Stomach smooth muscle (tissue), 2 donors: ENCODE results near the gene SLC6A18.

Experiments
- H3K27ac ChIP-seq: one replicate; pipeline ENCODE4 v1.7.0; 2013; ENCODE audit warnings: mild to moderate bottlenecking, low read length, inconsistent platforms
- H3K27me3 ChIP-seq, 2 donors: one replicate each; pipeline ENCODE4 v1.7.0; 2013; ENCODE audit warnings: low read length in 2 of 2; ENCODE audit not compliant: insufficient read depth in 2 of 2, control insufficient read depth in 1 of 2
- H3K36me3 ChIP-seq, 2 donors: one replicate each; pipeline ENCODE4 v1.7.0; 2013; ENCODE audit warnings: low read length in 2 of 2; ENCODE audit not compliant: control insufficient read depth in 2 of 2, insufficient read depth in 2 of 2
- H3K4me1 ChIP-seq: one replicate; pipeline ENCODE4 v1.7.0; 2013; ENCODE audit warnings: low read length; ENCODE audit not compliant: control insufficient read depth, insufficient read depth
- H3K4me3 ChIP-seq, 2 donors: one replicate each; pipeline ENCODE4 v1.7.0; 2013; ENCODE audit warnings: low read length in 2 of 2
- H3K9ac ChIP-seq, 2 donors: one replicate each; pipeline ENCODE4 v1.7.0; 2013; ENCODE audit warnings: low read length in 2 of 2, mild to moderate bottlenecking in 1 of 2
- H3K9me3 ChIP-seq, 2 donors: one replicate each; pipeline ENCODE4 v1.7.0; 2013; ENCODE audit warnings: low read length in 2 of 2; ENCODE audit not compliant: control insufficient read depth in 2 of 2
- donor health status: healthy.
- donor health status: Pancreatic carcinoma.

The SLC6A18 gene

DNA sequence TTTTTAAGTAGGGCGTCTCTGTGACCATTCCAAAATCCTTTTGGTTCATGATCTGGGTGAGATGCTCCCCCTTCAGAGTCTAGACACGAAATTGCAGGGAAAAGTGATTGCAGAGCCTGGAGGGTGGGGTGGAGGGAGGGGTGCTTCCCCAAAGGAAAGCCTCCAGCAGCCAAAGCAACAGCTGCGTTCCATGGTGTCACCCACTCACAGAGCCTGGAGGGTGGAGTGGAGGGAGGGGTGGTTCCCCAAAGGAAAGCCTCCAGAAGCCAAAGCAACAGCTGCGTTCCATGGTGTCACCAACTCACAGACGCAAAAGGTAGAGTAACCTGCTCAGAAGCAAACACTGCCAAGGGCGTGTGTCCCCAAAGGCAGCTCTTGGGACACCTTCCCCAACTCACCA lies 22.6 kb downstream of the SLC6A18 start:
- no peak overlapping the region for H3K4me3 ChIP-seq
- peaks cover 33 to 34% of the 10 kb centered on the region in 2 donors for H3K27me3 ChIP-seq
- H3K27ac ChIP-seq, result no peak overlapping the region
- no peak overlapping the region for H3K9ac ChIP-seq
- H3K9me3 ChIP-seq, result no peaks in the 10 kb centered on the region
- no peaks in the 10 kb centered on the region for H3K36me3 ChIP-seq
- H3K4me1 ChIP-seq, result no peaks in the 10 kb centered on the region

DNA sequence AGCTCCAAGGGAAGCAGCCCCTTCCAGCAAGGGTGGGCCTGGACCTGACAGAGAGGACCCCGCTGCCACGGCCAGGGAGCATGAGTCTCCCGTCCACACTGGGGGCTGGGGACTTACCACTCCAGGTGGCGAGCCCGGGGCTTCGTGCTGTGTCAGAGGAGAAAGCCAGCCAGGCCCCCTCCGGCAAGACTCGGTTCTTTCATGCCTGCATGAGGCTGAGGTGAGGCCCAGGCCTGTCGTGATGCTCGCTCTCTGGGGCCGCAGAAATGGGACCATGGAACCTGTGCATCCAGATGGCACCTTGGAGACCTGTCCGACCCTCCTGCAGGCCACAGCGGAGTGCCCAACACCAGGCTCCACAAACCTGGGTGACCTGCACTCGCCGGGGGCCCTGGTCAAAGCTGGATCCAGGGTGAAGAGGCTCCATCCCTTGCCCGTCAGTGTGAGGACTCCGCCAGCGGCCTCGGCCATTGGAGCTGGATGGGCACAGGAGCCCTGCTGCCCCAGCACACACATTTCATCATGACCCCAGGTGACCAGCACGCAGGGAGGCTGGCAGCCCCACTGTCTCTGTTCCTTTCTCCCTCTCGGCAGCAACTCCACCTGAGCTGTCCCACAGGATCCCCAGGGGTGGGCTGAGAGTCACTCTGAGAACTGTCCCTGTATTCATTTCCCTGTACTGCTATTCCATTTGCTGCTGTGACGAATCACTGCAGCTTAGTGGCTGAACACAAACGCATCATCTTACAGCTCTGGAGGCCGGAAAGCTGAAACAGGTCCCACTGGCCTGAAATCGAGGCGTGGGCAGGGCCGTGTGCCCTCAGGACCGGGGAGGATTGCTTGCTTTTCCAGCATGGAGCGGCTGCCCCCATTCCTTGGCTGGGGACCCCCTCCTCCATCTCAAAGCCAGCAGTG lies 24.4 kb downstream of the SLC6A18 start:
- peaks cover 27 to 30% of the 10 kb centered on the region in 2 donors for H3K27me3 ChIP-seq
- no peak overlapping the region for H3K9ac ChIP-seq
- no peaks in the 10 kb centered on the region for H3K36me3 ChIP-seq
- no peak overlapping the region for H3K27ac ChIP-seq
- no peaks in the 10 kb centered on the region for H3K4me1 ChIP-seq
- H3K4me3 ChIP-seq, result no peak overlapping the region
- no peaks in the 10 kb centered on the region for H3K9me3 ChIP-seq

DNA sequence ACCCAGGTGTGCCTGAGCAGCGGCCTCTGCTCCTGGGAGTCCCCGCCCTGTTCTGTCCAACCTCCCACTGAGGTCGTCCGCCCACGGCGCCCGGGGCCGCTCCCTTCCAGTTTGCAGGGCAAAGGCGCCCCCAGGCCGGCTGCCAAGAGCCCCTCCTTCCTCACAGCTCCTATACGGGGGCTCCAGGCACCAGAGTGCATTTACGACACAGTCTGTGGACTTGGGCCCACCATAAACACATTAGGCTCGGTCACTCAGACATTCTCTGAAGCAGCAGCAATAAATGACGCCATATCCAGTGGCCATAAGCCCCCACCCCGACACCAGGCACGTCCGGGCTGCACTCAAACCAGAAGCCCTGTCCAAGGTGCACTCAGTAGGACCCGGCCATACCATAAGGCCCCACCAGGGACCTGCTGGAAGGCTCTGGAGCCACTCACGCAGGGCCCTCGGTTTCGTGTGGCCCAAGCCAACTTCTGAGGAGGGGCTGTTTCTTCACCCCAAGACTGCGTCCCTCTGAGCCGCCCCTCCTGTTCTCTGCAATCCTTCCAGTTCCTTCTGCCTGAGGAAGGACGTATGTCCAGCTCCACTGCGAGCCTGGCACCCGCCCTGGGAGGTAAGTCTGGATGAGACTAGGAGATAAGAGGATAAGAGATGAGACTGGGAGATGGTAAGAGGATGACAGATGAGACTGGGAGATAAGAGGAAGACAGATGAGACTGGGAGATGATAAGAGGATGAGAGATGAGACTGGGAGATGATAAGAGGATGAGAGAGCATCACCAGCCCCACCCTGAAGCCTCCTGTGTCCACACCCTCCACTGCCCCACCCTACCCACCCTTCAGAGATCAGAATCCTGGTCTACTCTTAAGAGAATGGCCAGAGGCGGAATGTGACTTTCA lies 26.7 kb downstream of the SLC6A18 start:
- H3K9ac ChIP-seq, result no peak overlapping the region
- H3K9me3 ChIP-seq, result no peaks in the 10 kb centered on the region
- H3K4me1 ChIP-seq, result no peaks in the 10 kb centered on the region
- no peak overlapping the region for H3K27ac ChIP-seq
- H3K4me3 ChIP-seq, result no peak overlapping the region
- H3K36me3 ChIP-seq, result no peaks in the 10 kb centered on the region
- peaks cover 13 to 16% of the 10 kb centered on the region in 2 donors for H3K27me3 ChIP-seq

DNA sequence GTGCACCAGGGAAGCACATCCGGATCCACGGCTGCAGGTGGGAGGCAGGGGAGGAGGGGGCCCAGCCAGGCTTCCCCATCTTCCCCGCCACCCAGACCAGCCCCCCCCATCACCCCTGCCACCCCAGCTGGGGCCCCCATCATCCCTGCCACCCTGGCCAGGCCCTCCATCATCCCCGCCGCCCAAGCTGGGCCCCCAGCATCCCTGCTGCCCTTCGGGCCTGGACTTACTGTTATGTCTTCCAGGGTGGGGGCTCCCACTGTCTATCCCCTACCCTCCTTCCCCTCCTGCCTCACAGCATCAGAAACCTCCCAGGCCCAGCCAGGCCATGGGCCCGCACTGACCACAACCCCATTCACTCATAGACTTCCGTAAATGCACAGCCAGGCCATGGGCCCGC lies 27.5 kb downstream of the SLC6A18 start:
- H3K27ac ChIP-seq, result no peak overlapping the region
- no peak overlapping the region for H3K4me3 ChIP-seq
- peaks cover 0 to 3% of the 10 kb centered on the region in 2 donors for H3K9me3 ChIP-seq
- peaks cover 6 to 13% of the 10 kb centered on the region in 2 donors for H3K27me3 ChIP-seq
- H3K4me1 ChIP-seq, result no peaks in the 10 kb centered on the region
- no peak overlapping the region for H3K9ac ChIP-seq
- H3K36me3 ChIP-seq, result no peaks in the 10 kb centered on the region

DNA sequence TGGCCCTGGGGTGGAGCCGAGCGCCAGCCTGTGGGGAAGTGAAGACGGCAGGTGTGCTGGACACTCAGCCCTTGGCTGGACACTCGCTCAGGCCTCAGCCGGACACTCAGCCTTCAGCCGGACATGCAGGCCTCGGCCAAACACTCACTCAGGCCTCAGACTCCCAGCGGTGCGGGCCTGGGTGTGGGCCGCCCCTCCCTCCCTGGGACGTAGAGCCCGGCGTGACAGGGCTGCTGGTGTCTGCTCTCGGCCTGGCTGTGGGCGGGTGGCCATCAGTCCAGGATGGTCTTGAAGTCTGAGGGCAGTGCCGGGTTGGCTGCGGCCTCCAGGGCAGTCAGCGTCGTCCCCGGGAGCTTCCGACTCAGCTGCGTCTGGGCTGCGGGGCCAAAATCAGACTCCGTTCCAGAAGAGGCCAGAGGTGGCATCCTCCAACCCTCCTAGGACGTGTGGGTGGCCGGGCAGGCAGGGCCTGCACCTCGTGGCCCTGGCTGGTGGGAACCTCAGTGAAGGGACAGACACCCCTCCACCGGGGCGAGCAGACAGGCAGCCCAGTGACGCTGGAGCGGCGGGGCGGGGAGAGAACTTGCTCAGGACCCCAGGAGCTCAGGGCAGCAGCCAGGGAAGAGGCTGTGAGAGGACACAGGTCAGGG lies 28.4 kb downstream of the SLC6A18 start:
- no peak overlapping the region for H3K4me3 ChIP-seq
- H3K27me3 ChIP-seq, result peaks cover 2 to 6% of the 10 kb centered on the region in 2 donors
- no peak overlapping the region for H3K27ac ChIP-seq
- peaks cover 0 to 3% of the 10 kb centered on the region in 2 donors for H3K9me3 ChIP-seq
- no peaks in the 10 kb centered on the region for H3K4me1 ChIP-seq
- H3K36me3 ChIP-seq, result no peaks in the 10 kb centered on the region
- no peak overlapping the region for H3K9ac ChIP-seq

DNA sequence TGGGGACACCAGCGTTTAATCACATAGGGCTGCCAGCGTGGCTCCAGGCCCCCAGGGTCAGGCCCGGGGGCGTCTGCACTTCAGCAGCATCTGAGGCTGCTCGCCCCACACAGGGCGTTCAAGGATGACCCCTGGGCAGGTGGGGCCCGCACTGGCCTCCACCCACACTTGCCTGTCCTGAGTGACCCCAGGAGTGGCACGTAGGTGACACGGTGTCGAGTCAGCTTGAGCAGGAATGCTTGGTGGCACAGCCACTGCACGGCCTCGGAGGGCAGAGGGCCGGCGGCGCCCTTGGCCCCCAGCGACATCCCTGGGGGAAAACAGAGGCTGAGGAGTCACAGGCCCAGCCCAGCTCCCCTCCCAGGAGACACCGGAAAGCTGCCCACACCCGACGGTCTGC lies 29.0 kb downstream of the SLC6A18 start:
- Histone ChIP-seq H3K27ac (no peak overlapping the region), H3K9ac (no peak overlapping the region), H3K4me3 (no peak overlapping the region), H3K4me1 (no peaks in the 10 kb centered on the region), H3K9me3 (peaks cover 0 to 3% of the 10 kb centered on the region in 2 donors), H3K36me3 (no peaks in the 10 kb centered on the region), H3K27me3 (peaks cover 2 to 5% of the 10 kb centered on the region in 2 donors)

DNA sequence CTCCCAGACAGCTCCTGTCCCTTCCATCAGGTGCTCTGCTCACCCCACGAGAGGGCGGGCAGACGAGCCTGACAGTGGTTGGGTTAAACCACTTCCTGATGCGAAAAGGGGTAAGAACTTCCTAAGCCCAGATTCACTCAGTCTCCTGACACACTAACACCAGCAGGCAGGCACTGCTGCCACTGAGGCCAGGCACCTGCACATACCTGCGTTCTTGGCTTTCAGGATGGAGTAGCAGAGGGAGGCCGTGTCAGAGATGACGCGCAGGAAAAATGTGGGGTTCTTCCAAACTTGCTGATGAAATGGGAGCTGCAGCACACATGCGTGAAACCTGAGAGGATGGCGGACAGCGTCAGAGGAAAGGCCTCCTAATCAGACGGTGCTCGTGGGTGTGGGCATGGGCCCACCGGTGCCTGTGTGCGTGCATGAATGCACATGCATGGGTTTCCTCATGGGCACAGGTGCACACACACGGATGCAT lies 29.9 kb downstream of the SLC6A18 start:
- Histone ChIP-seq H3K4me3 (no peak overlapping the region), H3K36me3 (no peaks in the 10 kb centered on the region), H3K4me1 (no peaks in the 10 kb centered on the region), H3K9me3 (peaks cover 0 to 5% of the 10 kb centered on the region in 2 donors), H3K27me3 (peaks cover 0 to 5% of the 10 kb centered on the region in 2 donors), H3K27ac (no peak overlapping the region), H3K9ac (no peak overlapping the region)

DNA sequence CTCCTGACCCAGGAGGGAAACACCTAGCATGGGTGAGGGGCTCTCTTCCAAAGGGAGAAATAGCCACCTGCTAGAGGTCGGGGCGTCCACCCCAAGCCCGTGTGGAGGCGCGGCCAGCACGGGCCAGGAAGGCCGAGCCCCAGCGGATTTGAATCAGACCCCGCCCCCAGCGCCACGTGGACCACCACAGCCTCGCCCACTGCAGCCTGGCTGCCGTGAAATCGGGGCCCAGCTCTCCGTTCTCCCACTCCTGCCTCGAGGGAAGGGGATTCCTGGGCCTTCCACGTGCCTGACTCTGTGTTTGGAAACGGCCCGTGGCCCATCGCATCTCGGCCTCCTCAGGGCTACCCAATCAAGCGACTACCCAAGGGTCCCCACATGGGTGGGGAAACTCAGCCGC lies 31.6 kb downstream of the SLC6A18 start:
- Histone ChIP-seq H3K4me3 (no peak overlapping the region), H3K36me3 (no peaks in the 10 kb centered on the region), H3K4me1 (no peaks in the 10 kb centered on the region), H3K9ac (no peak overlapping the region), H3K27ac (no peak overlapping the region), H3K27me3 (peaks cover 0 to 2% of the 10 kb centered on the region in 2 donors), H3K9me3 (peaks cover 2 to 19% of the 10 kb centered on the region in 2 donors)

DNA sequence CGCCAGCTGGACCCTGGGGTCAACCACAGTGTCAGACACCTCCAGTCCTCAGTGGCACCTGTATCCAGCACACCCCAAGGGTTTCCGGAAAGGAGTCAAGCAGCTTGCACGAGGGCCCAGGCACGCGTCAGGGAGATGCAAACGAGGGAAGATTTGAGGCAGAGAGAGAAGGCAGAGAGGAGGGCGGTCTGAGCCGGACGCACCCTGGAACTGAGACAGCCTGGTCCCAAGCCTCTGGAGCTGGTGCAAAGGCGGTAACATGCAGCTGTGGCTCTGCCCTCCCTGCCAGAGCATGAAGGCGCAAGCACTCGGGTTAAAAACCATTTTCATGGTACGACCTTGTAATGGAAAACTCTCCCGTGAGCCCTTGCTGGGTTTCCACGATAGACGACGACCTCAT lies 32.2 kb downstream of the SLC6A18 start:
- Histone ChIP-seq H3K9me3 (peaks cover 5 to 21% of the 10 kb centered on the region in 2 donors), H3K9ac (no peak overlapping the region), H3K27ac (no peak overlapping the region), H3K4me3 (no peak overlapping the region), H3K4me1 (no peaks in the 10 kb centered on the region), H3K36me3 (no peaks in the 10 kb centered on the region), H3K27me3 (no peaks in the 10 kb centered on the region)

DNA sequence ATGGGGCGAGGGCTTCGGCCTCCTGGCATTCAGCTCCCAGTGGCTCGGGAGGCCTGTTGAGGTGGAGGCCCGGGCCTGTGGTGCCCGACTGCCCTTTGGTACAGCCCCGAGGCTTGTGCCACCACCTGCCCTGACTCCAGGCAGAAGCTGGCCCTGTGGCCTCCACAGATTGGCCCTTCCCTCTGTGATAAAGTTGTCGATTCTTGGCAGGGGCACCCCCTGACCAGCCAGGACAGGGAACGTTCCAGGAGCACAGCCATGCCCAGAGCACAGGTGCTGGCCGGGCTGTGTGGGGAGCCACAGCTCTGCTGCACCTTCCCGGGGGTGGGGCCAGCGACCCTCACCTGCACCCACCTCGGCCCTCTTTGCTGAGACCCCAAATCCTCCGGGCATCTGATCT lies 32.7 kb downstream of the SLC6A18 start:
- Histone ChIP-seq H3K27ac (no peak overlapping the region), H3K36me3 (no peaks in the 10 kb centered on the region), H3K9ac (no peak overlapping the region), H3K4me1 (no peaks in the 10 kb centered on the region), H3K27me3 (no peaks in the 10 kb centered on the region), H3K4me3 (no peak overlapping the region), H3K9me3 (peaks cover 5 to 26% of the 10 kb centered on the region in 2 donors)
